HEK293T (cell line): Measurements from ENCODE around the gene CPB1.

Source experiments
- CTCF ChIA-PET: fragments of 350-600 bp; formaldehyde crosslinking; extraction: SDS; loops from one replicate; lab custom pipeline; 2021; ENCODE audit warnings: antibody characterized with exemption, inconsistent platforms; lab: Yijun Ruan, JAX
- POLR2A ChIA-PET: fragments of 350-600 bp; formaldehyde crosslinking; extraction: SDS; loops from one replicate; lab custom pipeline; 2020; ENCODE audit warnings: antibody characterized with exemption, inconsistent platforms; lab: Yijun Ruan, JAX
- DNase-seq: peaks from one replicate; pipeline ENCODE4 v3.0.0; 2012; ENCODE audit warnings: mixed read lengths; ENCODE audit errors: extremely low spot score
- ARNT ChIP-seq: fragments of 450-650 bp; IDR thresholded peaks from 2 replicates; pipeline ENCODE4 v1.6.1; 2017; ENCODE audit warnings: mild to moderate bottlenecking
- BHLHE40 ChIP-seq: fragments of 450-650 bp; IDR thresholded peaks from 2 replicates; pipeline ENCODE4 v1.6.1; 2016; ENCODE audit warnings: mild to moderate bottlenecking, moderate library complexity, borderline replicate concordance
- CTBP1 ChIP-seq: fragments of 450-650 bp; IDR thresholded peaks from 2 replicates; pipeline ENCODE4 v1.6.1; 2016; ENCODE audit warnings: borderline replicate concordance
- ELF4 ChIP-seq: fragments of 450-650 bp; IDR thresholded peaks from 2 replicates; pipeline ENCODE4 v1.6.1; 2017; ENCODE audit warnings: antibody characterized with exemption
- FOXA1 ChIP-seq: fragments of 450-650 bp; IDR thresholded peaks from 2 replicates; pipeline ENCODE4 v1.6.1; 2016; ENCODE audit warnings: mild to moderate bottlenecking
- FOXK2 ChIP-seq: fragments of 450-650 bp; IDR thresholded peaks from 2 replicates; pipeline ENCODE4 v1.6.1; 2016; ENCODE audit warnings: mild to moderate bottlenecking
- FOXM1 ChIP-seq: fragments of 450-650 bp; IDR thresholded peaks from 2 replicates; pipeline ENCODE4 v1.6.1; 2017; ENCODE audit warnings: mild to moderate bottlenecking, borderline replicate concordance
- HDGF ChIP-seq: fragments of 450-650 bp; IDR thresholded peaks from 2 replicates; pipeline ENCODE4 v1.6.1; 2017; ENCODE audit warnings: antibody characterized with exemption, borderline replicate concordance
- L3MBTL2 ChIP-seq: fragments of 450-650 bp; conservative IDR thresholded peaks from 2 replicates; pipeline ENCODE4 v1.6.1; 2016; ENCODE audit warnings: mild to moderate bottlenecking
- LEF1 ChIP-seq: fragments of 450-650 bp; IDR thresholded peaks from 2 replicates; pipeline ENCODE4 v1.6.1; 2017; ENCODE audit warnings: mild to moderate bottlenecking, borderline replicate concordance
- NFRKB ChIP-seq: fragments of 450-650 bp; IDR thresholded peaks from 2 replicates; pipeline ENCODE4 v1.6.1; 2016; ENCODE audit warnings: mild to moderate bottlenecking, moderate library complexity
- PKNOX1 ChIP-seq: fragments of 450-650 bp; IDR thresholded peaks from 2 replicates; pipeline ENCODE4 v1.6.1; 2016
- SP1 ChIP-seq: fragments of 450-650 bp; IDR thresholded peaks from 2 replicates; pipeline ENCODE4 v1.6.1; 2017
- SUZ12 ChIP-seq: fragments of 450-650 bp; IDR thresholded peaks from 2 replicates; pipeline ENCODE4 v1.6.1; 2016; ENCODE audit warnings: mild to moderate bottlenecking
- TARDBP ChIP-seq: fragments of 450-650 bp; IDR thresholded peaks from 2 replicates; pipeline ENCODE4 v1.6.1; 2016
- ZNF384 ChIP-seq: fragments of 450-650 bp; IDR thresholded peaks from 2 replicates; pipeline ENCODE4 v1.6.1; 2016

CPB1 gene

GRCh38 chr3:148790851-148791735, 36.5 kb upstream of the CPB1 start:
- CTCF ChIA-PET = no interaction called here
- DNase-seq = no peak
- TF ChIP-seq ZNF384 = no peak
- no peak for TF ChIP-seq ELF4
- POLR2A ChIA-PET = no interaction called here

- POLR2A ChIA-PET = no interaction called here
- DNase-seq = no peak
- CTCF ChIA-PET = no interaction called here
- TF ChIP-seq LEF1 (no peak), BHLHE40 (no peak), HDGF (no peak), ELF4 (no peak), ARNT (no peak), SUZ12 (no peak), FOXM1 (no peak), CTBP1 (no peak)
Measured at GRCh38 chr3:148791920-148792319, 35.7 kb upstream of the CPB1 start.

DNA sequence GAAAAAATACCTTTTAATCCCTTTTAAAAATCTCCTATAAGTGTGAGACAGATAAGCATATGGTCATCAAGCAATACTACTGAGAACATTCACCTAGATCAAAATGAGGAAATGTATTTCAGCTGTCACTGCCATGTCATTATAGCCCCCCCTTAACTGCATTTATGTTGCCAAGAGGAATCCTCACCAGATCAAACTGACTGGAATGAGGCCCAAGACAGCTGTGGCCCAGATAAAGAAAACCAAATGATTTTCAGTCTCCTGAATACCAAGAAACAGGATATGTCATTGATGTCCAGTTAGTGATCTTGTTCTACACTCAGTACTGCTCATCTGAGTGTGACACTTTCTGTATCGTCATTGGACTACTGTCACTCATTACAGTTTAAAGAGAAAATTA, 35.1 kb upstream of the CPB1 start:
- no peak for DNase-seq
- ChIA-PET POLR2A (no interaction called here), CTCF (no interaction called here)
- TF ChIP-seq ELF4 = no peak
- no peak for TF ChIP-seq SP1
- no peak for TF ChIP-seq TARDBP
- TF ChIP-seq LEF1 = no peak
- TF ChIP-seq FOXK2 = no peak
- no peak for TF ChIP-seq FOXM1

DNA sequence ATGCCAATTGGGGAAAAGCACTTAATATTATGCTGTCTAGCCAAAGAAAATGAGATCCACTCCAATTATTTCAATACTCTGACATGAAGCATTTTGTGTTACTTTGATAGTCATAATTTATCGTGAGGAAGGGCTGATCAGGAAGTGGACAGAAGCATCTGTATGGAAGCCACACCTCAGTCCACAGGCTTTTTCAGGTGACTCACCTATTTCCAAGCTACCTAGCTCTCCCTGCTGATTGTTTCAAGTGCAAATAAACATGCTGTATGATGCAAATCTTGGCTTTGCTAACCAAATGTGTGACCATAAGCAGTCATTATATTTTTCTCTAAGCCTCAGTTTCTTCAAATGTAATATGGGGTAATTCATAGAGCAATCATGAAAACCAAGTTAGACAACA, 30.8 kb upstream of the CPB1 start:
- TF ChIP-seq ZNF384 (no peak), CTBP1 (no peak), SUZ12 (no peak), HDGF (no peak), TARDBP (no peak), PKNOX1 (no peak), SP1 (no peak), ARNT (no peak), ELF4 (no peak), LEF1 (no peak), FOXK2 (no peak), FOXM1 (no peak), FOXA1 (no peak), NFRKB (no peak), L3MBTL2 (no peak), BHLHE40 (no peak)
- CTCF ChIA-PET = no interaction called here
- POLR2A ChIA-PET = no interaction called here
- no peak for DNase-seq

DNA sequence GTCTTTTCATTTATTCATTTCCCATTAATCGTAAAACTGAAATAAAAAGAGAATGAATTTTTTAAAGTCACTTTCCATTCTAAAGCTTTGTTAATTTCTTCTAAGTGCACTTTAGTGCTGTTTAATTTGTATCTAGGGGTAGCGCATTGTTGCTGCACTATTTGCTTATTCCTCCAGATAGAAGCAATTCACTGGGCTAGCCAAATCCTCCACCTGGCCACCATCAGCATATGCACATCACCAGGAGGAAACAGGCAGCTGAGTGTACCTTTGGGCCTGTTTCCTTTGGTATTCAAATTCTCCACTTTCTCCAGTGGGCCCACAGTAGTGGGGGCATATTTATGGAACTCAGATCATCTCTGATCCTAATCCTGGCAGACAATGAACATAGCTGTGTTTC, 29.8 kb upstream of the CPB1 start:
- CTCF ChIA-PET = interaction anchor here (0.6 kb wide), 2 partner anchors 28 to 376 kb away, joined by 3 read pairs; no protein-coding TSS in a partner anchor
- no peak for DNase-seq
- POLR2A ChIA-PET = no interaction called here
- TF ChIP-seq NFRKB (no peak), TARDBP (no peak), BHLHE40 (no peak), HDGF (no peak), FOXK2 (no peak), ZNF384 (no peak), SUZ12 (no peak), LEF1 (no peak)

DNA sequence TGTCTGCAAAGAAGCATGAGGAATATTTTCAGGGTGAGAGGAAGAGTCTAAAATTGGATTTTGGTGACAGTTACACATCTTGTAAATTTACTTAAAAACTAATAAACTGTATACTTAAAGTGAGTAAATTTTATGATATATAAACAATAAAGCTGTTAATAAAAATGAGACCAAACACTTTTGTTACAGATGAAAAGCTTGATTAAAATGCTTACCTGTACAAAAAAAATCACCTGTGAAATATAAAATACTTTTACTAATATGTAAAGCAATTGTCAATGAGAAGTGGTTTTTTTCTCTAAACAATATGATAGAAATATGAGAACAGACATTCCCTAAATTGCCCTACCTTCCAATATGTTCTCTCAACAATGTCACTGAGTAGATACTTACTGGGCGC, 27.2 kb upstream of the CPB1 start:
- CTCF ChIA-PET = no interaction called here
- TF ChIP-seq CTBP1 (no peak), FOXA1 (no peak), FOXK2 (no peak), SP1 (no peak), FOXM1 (no peak), L3MBTL2 (no peak), LEF1 (no peak), ZNF384 (no peak), SUZ12 (no peak), PKNOX1 (no peak), ARNT (no peak), TARDBP (no peak), ELF4 (no peak), BHLHE40 (no peak), NFRKB (no peak), HDGF (no peak)
- DNase-seq = no peak
- POLR2A ChIA-PET = no interaction called here

DNA sequence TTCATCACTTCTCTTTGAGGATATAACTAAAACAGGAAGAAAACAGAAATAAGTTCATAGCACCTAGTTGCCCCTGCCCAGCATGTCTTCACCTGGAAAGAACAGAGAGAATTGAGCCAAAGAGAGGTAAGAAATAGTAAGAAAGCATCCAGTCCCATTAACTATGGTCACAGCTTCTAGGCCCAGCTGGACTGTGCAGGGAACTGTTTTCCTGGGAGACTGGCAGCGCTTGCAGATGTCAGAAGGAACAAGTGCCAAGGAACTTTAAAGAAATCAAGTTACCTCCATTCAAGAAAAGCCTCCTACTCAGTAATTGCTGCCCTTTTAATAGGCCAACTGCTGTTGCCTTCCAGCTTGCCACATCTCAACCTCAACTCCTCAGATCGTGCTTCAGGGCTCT, 17.8 kb upstream of the CPB1 start:
- ChIA-PET CTCF (no interaction called here), POLR2A (no interaction called here)
- TF ChIP-seq SUZ12 (no peak), ARNT (no peak), TARDBP (no peak), BHLHE40 (no peak), FOXK2 (no peak), LEF1 (no peak), FOXM1 (no peak), PKNOX1 (no peak), ZNF384 (no peak), L3MBTL2 (no peak), SP1 (no peak), CTBP1 (no peak), NFRKB (no peak)
- DNase-seq = no peak
